H7 (cell line): ENCODE results near the gene TEX29. TPM values are rescaled to one million over a fixed set of nuclear protein-coding genes. Genes with fewer than 3 reads are reported as not detected.

ENCODE experiments used
- DNase-seq: peaks from one replicate; pipeline ENCODE4 v3.0.0; 2012
- H3K27me3 ChIP-seq: 2 replicates; pipeline ENCODE4 v1.6.0; 2011; ENCODE audit warnings: mild to moderate bottlenecking, low read length; ENCODE audit not compliant: control insufficient read depth, insufficient read depth
- H3K36me3 ChIP-seq: replicated peaks from 2 replicates; pipeline ENCODE4 v1.5.1; 2011; ENCODE audit warnings: low read length; ENCODE audit not compliant: control insufficient read depth, insufficient read depth
- H3K4me3 ChIP-seq: 2 replicates; pipeline ENCODE4 v1.5.1; 2011; ENCODE audit warnings: low read depth, mild to moderate bottlenecking, control low read depth, low read length, moderate library complexity; ENCODE audit not compliant: insufficient read depth
- total RNA-seq: library from RNA; depleted of rRNA; stranded (reverse); fragments of >200 nt; shearing (Covaris generic); gene quantifications from 2 replicates; pipeline ENCODE4 v1.2.3, GENCODE V29; 2014

TEX29 gene
- total RNA-seq, 1 experiment from 2014 or later, result not detected

DNA sequence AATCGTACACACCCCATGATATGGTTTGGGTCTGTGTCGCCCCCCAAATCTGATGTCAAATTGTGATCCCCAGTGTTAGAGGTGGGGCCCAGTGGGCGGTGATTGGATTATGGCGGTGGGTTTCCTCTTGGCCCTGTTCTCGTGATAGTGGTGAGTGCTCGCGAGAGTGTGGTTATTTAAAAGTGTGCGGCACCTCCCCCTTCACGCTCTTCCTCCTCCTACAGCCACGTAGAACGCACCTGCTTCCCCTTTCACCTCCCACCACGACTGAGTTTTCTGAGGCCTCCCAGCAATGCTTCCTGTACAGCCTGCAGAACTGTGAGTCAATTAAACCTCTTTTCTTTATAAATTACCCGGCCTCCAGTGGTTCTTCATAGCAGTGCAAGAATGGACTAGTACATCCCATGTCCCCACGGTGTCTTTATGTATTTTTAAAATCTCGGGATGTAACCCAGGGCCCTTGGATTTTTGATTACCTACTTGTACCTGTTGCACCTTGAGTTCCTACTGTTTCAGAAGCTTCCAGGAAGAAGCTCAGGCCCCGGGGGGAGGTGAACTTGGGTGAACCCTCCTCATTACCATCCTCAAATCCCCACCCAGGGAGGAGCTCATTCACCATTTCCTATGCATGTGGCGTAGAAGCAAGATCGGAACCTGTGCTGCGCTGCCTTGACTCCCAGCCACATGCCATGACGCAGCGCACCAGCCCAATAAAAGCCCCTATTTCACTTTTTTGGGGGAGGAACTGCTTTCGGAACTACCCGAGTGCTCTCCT, 52.4 kb downstream of the TEX29 start:
- H3K36me3 ChIP-seq, result no peaks in the 10 kb centered on the region
- no peak for DNase-seq
- H3K27me3 ChIP-seq, result no peaks in the 10 kb centered on the region
- no peak overlapping the region for H3K4me3 ChIP-seq

DNA sequence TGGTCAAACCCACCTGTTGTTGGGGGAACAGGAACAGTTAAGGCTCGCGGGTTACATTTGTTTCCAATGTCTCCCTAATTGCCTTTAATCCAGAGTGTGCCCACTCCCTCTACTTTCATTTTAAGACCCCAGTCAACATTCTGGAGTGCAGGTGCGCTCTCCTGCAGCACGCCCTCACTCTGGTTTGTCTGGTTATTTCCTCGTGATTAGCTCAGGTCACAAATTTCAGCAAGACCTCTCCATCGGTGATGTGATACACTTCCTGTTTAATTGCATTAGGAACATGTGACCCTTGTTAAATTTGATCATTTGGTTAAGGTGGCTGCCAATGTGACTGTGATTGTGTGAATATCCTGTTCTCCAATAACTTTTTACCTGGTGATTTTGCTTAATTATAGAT, 53.0 kb downstream of the TEX29 start:
- H3K36me3 ChIP-seq, result no peaks in the 10 kb centered on the region
- no peak overlapping the region for H3K4me3 ChIP-seq
- no peak for DNase-seq

DNA sequence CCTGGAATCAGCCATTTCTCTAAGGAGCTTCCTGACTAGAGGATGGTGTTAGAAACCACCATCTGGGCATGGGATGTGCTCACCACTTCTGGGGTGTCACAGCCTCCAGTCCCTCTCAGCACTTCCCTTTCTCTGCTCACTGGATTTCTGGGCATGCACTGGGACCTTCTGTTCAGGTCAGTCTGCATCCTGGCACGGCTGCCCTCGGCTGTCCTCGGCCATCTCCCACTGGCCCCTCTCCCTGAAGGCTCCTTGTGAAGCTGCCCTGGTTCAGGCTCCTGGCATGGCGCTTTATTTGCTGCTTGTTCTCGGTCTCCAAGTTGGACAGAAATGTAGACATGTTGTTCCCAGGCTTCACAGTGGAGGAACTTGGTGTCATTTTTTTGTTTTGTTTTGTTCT, 60.0 kb downstream of the TEX29 start:
- H3K27me3 ChIP-seq, result no peaks in the 10 kb centered on the region
- H3K4me3 ChIP-seq, result no peak overlapping the region
- no peak for DNase-seq

More for the DNA sequence above, 53.0 kb downstream of the TEX29 start:
- H3K27me3 ChIP-seq, result no peaks in the 10 kb centered on the region

DNA sequence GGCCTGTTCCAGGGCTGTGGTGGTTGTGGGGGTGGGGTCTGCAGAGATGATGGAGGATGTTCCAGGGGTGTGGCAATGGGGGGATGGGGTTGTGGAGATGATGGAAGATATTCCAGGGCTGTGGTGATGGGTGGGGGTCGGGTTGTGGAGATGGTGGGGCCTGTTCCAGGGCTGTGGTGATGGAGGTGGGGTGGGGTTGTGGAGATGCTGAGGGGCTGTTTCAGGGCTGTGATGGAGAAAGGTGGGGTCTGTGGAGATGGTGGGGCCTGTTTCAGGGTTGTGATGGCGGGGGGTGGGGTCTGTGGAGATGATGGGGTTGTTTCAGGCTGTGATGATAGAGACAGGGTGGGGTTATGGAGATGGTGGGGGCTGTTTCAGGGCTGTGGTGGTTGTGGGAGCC, 62.0 kb downstream of the TEX29 start:
- no peaks in the 10 kb centered on the region for H3K27me3 ChIP-seq
- DNase-seq, result no peak
- H3K36me3 ChIP-seq, result no peaks in the 10 kb centered on the region
- no peak overlapping the region for H3K4me3 ChIP-seq

More for the DNA sequence above, 60.0 kb downstream of the TEX29 start:
- no peaks in the 10 kb centered on the region for H3K36me3 ChIP-seq

DNA sequence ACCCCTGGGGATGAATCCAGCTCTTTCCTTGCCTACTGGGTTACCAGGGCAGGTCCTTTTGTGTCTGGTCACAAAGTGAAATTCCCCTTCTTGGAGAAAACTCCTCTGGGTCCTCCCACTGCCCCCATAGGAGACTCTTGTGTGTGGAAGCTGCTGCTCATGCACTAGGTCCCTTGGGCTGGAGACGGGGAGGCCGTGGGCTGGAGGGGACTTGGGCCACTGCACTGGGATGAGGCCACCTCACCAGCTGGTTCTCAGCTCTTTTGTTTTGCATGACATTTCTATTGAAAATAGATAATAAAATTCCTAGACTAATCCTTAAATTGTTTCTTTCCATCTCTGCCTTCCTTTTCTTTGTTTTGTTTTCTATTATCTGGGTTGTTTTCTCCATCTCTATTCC, 62.4 kb downstream of the TEX29 start:
- H3K36me3 ChIP-seq, result no peaks in the 10 kb centered on the region
- H3K27me3 ChIP-seq, result no peaks in the 10 kb centered on the region
- no peak overlapping the region for H3K4me3 ChIP-seq
- DNase-seq, result no peak

DNA sequence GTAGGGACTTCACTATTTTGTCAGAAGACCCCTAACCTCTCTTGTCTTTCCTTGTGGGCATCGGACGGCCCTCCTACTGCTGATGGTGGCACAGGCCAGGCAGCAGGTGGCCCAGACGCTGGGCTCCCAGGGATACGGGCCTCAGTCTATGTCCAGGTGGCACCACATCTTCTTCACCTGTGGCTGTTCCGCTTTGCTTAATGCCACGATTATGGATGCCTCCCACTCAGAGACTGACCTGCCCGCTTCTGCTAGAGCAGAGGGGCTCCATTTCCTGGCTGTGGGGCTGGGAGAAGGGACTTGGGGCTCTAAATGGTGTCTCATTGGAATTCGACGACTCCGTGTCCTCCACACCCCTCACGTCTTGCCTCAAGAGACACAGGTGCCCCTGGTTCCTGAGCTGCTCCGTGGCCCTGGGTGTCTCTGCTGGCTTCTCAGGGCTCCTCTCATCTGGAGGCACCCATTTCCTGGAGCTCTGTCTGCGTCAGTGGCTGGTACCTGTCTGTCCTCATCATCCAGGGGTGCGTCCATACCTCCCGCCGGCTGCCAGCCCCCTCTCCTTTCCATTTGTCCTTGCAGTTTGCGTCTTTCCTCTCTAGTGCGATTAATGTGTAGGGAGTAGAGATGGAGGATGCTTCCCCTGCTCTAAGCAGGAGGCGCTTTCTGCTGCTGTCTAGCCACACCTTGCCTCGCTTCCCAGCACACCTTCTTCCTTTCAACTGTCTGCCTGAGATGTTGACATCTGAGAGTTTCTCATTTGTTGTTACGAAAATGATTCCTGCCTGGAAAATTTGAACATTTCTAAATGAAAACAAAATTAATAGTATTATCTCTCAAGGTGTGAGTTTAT, 63.4 kb downstream of the TEX29 start:
- no peak for DNase-seq
- H3K27me3 ChIP-seq, result no peaks in the 10 kb centered on the region
- H3K4me3 ChIP-seq, result no peak overlapping the region
- H3K36me3 ChIP-seq, result no peaks in the 10 kb centered on the region

DNA sequence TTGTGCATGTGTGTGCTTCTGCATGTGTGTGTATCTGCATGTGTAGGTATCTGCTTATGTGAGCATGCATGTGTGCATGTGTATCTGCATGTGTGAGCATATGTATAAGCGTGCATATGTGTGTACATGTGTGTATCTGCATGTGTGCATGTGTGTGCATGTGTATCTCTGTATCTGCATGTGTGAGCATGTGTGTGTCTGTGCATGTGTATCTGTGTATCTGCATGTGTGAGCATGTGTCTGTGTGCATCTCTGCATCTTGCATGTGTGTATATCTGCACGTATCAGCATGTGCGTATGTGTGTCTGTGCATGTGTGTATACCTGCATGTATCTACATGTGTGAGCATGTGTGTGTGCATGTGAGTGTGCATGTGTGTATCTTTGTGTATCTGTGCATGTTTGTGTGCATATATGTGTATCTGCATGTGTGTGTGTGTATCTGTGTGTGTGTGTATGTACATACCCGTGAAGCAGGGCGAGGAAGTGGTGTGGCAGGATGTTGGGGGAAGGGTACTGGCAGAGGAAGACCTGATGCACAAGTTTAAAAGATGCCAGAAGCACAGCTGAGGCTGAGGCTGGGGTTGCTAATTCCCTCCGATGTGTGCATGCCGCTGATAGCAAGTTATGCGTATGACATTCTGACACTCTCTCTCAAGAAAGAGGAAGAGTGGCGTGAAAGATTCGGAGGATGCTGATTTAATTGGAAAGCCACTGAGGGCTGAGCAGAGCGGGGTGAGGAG, 64.2 kb downstream of the TEX29 start:
- H3K27me3 ChIP-seq, result no peaks in the 10 kb centered on the region
- DNase-seq, result no peak
- no peaks in the 10 kb centered on the region for H3K36me3 ChIP-seq

DNA sequence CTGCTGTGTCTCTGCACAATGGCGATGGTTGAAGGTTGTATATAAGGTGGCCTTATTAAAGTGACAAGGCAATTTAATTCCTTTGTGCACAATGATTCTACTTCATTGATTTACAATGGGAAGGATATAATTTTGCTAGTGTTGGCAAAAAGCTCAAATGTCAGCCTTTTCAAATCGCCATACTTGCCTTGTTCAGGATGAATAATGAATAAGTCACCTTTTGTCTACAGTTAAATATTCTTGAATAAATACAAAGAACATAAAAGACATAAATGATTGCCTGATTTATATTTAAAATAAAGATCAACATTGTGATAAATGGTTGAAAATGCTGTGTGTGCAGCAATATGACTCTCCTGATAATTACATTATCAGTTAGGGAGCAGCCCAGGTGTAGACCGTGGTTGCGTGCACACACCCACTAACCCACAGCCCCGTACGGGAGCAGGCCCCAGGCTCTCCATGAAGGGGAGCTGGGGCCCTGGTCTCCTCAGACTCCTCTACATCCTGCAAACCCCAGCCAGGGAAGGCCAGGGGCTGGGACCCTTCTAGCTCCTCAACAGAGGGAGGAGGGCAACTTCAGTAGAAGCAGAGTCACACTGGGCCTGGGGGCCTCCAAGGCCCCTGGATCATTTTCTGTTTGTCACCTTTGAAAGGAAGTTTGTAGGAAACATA, 64.9 kb downstream of the TEX29 start:
- DNase-seq, result no peak
- no peaks in the 10 kb centered on the region for H3K27me3 ChIP-seq
- no peaks in the 10 kb centered on the region for H3K36me3 ChIP-seq
- H3K4me3 ChIP-seq, result no peak overlapping the region

More for the DNA sequence above, 64.2 kb downstream of the TEX29 start:
- H3K4me3 ChIP-seq, result no peak overlapping the region

DNA sequence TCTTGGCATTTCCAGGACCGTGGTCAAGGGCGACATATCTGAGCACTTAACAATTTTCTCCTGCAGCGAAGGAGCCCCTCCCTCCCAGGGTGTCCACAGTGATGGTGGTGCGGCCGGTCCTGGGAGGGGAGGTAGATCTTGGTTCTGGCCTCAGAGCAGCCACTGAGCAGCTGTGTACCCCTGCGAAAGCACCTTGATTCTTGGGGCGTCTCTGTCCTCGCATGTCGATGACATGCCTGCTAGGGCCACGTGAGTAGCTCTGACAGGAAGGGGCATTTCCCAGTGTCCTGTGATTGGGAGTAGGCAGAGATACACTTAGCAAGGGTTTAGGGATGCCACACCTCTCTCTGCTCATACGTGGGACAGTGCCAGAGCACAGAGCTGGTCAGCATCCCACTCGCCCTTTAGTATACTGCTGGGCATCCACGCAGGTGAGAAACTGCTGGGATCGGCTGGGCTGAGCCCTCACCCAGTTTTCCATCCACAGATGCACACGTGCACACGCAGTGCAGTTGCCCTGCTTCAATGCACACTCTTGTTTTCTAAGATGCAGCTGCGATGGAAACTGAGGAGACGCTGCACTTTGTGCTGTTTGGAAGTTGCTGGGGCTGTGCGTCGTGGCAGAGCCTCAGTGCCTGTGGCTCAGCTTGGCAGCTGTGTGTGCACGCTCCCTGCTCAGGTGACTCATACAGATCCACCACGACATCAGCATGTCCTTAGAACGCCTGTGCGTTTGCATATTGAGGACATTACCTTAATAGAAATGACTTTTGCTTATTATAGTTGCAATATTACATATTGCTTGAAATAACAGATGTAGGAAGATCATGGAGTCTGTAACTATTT, 66.8 kb downstream of the TEX29 start:
- no peaks in the 10 kb centered on the region for H3K36me3 ChIP-seq
- no peak for DNase-seq
- H3K4me3 ChIP-seq, result no peak overlapping the region
- H3K27me3 ChIP-seq, result no peaks in the 10 kb centered on the region

DNA sequence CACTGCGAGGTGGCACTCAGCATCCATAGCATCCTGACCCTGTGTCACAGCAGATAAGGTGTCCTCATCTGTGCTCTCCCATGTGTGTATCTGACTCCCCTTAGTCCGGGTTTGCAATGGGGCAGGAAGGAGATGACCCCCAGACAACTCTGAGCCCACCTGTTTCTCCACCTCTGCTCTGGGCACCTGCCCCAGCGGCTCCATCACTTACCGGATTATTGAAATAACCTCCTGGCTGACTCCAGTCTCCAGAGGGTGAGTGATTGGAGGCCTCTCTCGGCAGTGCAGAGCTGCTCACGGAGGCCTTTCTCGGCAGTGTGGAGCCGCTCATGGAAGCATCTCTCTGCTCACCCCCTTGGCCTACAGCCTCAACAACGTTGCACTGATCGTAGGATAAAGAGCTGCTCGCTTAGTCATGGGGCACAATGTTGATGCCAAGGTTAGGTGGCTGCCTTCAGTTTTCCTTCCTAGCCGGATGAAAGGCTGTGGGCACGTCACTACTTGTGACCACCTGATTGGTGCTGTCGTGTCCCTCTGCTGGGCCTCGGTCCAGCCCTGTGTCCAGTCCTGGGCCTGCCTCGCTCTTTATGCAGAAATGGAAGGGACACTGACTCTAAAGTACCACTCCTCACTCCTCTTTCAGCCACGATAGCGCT, 67.6 kb downstream of the TEX29 start:
- Histone ChIP-seq H3K4me3 (no peak overlapping the region), H3K36me3 (no peaks in the 10 kb centered on the region), H3K27me3 (no peaks in the 10 kb centered on the region)
- no peak for DNase-seq

DNA sequence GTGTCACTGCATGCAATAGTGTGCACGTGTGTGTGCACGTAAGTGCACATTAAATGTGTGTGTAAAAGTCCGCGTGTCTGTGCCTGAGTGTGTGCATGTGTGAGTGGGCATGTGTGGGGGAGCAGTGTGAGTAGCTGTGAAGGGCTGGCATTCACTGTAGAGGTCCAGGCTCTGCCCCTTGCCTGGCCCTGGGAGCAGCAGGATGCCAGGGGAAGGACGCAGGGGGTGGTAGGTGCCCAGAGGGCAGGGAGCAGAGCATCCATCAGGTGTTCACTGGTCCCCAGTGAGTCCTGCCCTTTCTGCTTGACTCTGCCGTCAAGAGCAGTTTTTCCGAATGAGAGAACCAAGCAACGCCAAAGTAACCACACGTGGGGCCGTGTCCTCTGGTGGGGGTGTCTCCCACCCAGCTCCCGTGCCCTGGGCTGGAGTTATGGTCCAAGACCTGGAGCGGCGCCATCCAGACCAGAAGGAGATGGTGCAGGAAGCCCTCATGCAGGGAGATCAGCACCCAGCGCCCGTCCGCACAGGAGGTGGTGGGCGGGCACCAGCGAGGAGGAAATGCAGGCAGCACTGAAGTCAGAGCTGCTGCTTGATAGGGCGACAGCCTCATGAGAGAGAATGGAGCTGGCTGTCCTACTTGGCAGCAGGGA, 68.5 kb downstream of the TEX29 start:
- H3K27me3 ChIP-seq, result no peaks in the 10 kb centered on the region
- no peak for DNase-seq
- H3K36me3 ChIP-seq, result no peaks in the 10 kb centered on the region
- no peak overlapping the region for H3K4me3 ChIP-seq

DNA sequence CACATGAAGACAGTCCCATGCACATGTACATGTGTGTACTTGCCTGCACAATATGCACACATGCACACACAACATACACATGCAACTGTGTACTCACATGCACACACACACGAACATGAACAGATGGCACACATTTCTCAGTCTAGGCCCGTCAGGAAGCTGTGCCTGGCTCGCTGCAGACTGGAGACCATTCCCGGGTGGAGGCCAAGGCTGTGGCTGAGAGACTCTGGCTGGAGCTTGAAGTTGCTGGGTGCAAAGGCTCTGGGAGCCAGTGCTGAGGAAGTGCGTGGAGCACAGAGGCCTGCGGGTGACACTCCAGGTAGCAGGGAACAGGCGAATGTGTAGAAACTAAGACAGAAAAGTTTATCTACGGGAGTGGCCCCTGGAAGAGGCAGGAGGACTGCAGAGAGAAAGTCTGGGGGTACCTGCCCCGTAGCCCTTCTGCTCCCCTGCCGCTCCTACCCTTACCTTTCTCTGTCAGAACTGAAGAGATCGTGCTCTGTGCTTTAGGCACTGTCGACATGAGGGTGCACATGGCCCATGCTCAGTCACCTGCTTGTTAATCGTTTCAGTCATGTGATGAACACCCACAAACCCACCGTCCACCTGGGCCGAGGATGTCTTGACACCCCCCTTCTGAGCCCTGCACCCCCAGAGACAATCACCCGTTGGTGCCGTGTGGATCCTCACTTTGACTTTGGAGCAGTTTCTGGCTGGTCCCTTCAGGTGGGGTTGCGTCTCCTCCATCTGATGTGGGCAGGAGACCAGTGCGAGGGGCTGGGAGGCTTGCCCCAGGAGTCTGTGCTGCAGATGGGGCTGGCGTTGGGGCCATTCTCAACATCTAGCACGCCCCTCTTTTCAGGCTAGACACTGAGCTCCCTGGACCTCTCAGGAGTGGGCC, 69.4 kb downstream of the TEX29 start:
- no peak overlapping the region for H3K4me3 ChIP-seq
- H3K36me3 ChIP-seq, result no peaks in the 10 kb centered on the region
- DNase-seq, result no peak
- no peaks in the 10 kb centered on the region for H3K27me3 ChIP-seq
